Caco-2 (cell line): ENCODE results near the gene TNFRSF8. TPM values are rescaled to one million over a fixed set of nuclear protein-coding genes. Genes with fewer than 3 reads are reported as not detected.
"Not testable (repeated sequence)": the region's sequence is repeated elsewhere in the genome, so short reads cannot be mapped to it uniquely, and the experiment has no call there.

ENCODE experiments used
- BruUV-seq: library from RNA; stranded (reverse); fragments of 400-500 nt; replicated peaks from 2 replicates; lab custom pipeline; 2021; lab: Mats Ljungman, UMichigan
- CTCF ChIA-PET: fragments of 300-600 bp; sonication (Branson Sonifier 250); formaldehyde crosslinking; loops from one replicate; lab custom pipeline; 2022; ENCODE audit warnings: antibody characterized with exemption; lab: Charles Lee
- POLR2A ChIA-PET: fragments of 300-600 bp; sonication (Branson Sonifier 250); formaldehyde crosslinking; loops from one replicate; lab custom pipeline; 2022; ENCODE audit warnings: antibody characterized with exemption; lab: Charles Lee
- DNase-seq, 2 experiments: peaks; one replicate each; pipeline versions ENCODE4 v3.0.0 to v3.0.0-alpha.2; 2020 to 2022
- H3K27me3 ChIP-seq: replicated peaks from 2 replicates; pipeline ENCODE4 v1.6.0; 2011; ENCODE audit warnings: low read length; ENCODE audit not compliant: control insufficient read depth, insufficient read depth
- H3K36me3 ChIP-seq: 2 replicates; pipeline ENCODE4 v1.5.1; 2011; ENCODE audit warnings: low read length; ENCODE audit not compliant: control insufficient read depth, insufficient read depth
- H3K4me1 ChIP-seq: fragments of 250-450 bp; sonication (Bioruptor Pico); 2 replicates; pipeline ENCODE4 v1.5.1; 2020; ENCODE audit warnings: mild to moderate bottlenecking
- H3K4me3 ChIP-seq: 2 replicates; pipeline ENCODE4 v1.5.1; 2011; ENCODE audit warnings: low read depth, mild to moderate bottlenecking, control low read depth, low read length
- H3K9me3 ChIP-seq: fragments of 250-450 bp; sonication (Bioruptor Pico); 2 replicates; pipeline ENCODE4 v1.5.1; 2020; ENCODE audit warnings: mild to moderate bottlenecking, moderate library complexity
- H3K27ac Mint-ChIP-seq: one replicate; pipeline ENCODE4 v1.8.0; 2022; ENCODE audit warnings: mixed read lengths; ENCODE audit not compliant: unreplicated experiment
- H3K27me3 Mint-ChIP-seq: one replicate; pipeline ENCODE4 v1.8.0; 2022; ENCODE audit warnings: mixed read lengths; ENCODE audit not compliant: insufficient read depth, unreplicated experiment
- H3K36me3 Mint-ChIP-seq: one replicate; pipeline ENCODE4 v1.8.0; 2022; ENCODE audit warnings: mild to moderate bottlenecking, mixed read lengths; ENCODE audit not compliant: insufficient read depth, unreplicated experiment
- H3K4me1 Mint-ChIP-seq: one replicate; pipeline ENCODE4 v1.8.0; 2022; ENCODE audit warnings: low read depth, mixed read lengths; ENCODE audit not compliant: unreplicated experiment
- H3K4me3 Mint-ChIP-seq: one replicate; pipeline ENCODE4 v1.8.0; 2022; ENCODE audit warnings: mild to moderate bottlenecking, moderate library complexity, mixed read lengths; ENCODE audit not compliant: unreplicated experiment
- H3K9me3 Mint-ChIP-seq: one replicate; pipeline ENCODE4 v1.8.0; 2022; ENCODE audit warnings: mixed read lengths; ENCODE audit not compliant: unreplicated experiment
- CTCF ChIP-seq, 2 experiments: fragments of 200-600 bp in 1 of 2; IDR thresholded peaks; 1 replicate in 1 of 2; 2 replicates in 1 of 2; pipeline versions ENCODE4 v1.5.1 to v1.8.0; 2011 to 2022; ENCODE audit warnings: antibody characterized with exemption in 1 of 2, control low read depth in 1 of 2, inconsistent platforms in 1 of 2, low read depth in 1 of 2, low read length in 1 of 2, mild to moderate bottlenecking in 1 of 2, moderate library complexity in 1 of 2; ENCODE audit not compliant: insufficient read depth in 1 of 2, severe bottlenecking in 1 of 2, unreplicated experiment in 1 of 2
- intact Hi-C: fragments of 100-400 bp; cut with micrococcal nuclease; formaldehyde crosslinking; loops from one replicate; pipeline ENCODE4 v1.10.0; 2022; ENCODE audit not compliant: unreplicated experiment
- total RNA-seq: library from RNA; stranded (reverse); gene quantifications from 2 replicates; pipeline ENCODE4 v1.2.3, GENCODE V29; 2022

TNFRSF8 gene
- total RNA-seq, 1 experiment from 2014 or later: not detected

- H3K27ac Mint-ChIP-seq: no peak overlapping the region
- H3K27me3 Mint-ChIP-seq: no peaks in the 10 kb centered on the region
- no peak for TF ChIP-seq CTCF (IDR thresholded peaks at IDR 0.05; ENCODE audit: insufficient read depth in 1 of 2, low read depth in 1 of 2, low read length in 1 of 2, severe bottlenecking in 1 of 2, unreplicated experiment in 1 of 2)
- no peak for DNase-seq
- H3K9me3 Mint-ChIP-seq: no peaks in the 10 kb centered on the region
- Histone ChIP-seq H3K9me3 (no peaks in the 10 kb centered on the region), H3K4me1 (no peaks in the 10 kb centered on the region), H3K36me3 (no peaks in the 10 kb centered on the region), H3K4me3 (no peak overlapping the region), H3K27me3 (no peaks in the 10 kb centered on the region)
- H3K4me1 Mint-ChIP-seq: no peaks in the 10 kb centered on the region
- intact Hi-C loops: no loop called here
- no peaks in the 10 kb centered on the region for H3K36me3 Mint-ChIP-seq
- BruUV-seq: no TSS peak
- CTCF ChIA-PET: no interaction called here
- H3K4me3 Mint-ChIP-seq: no peak overlapping the region
- POLR2A ChIA-PET: no interaction called here
Measured at GRCh38 chr1:12040457-12041051, 22.5 kb upstream of the TNFRSF8 start.

DNA sequence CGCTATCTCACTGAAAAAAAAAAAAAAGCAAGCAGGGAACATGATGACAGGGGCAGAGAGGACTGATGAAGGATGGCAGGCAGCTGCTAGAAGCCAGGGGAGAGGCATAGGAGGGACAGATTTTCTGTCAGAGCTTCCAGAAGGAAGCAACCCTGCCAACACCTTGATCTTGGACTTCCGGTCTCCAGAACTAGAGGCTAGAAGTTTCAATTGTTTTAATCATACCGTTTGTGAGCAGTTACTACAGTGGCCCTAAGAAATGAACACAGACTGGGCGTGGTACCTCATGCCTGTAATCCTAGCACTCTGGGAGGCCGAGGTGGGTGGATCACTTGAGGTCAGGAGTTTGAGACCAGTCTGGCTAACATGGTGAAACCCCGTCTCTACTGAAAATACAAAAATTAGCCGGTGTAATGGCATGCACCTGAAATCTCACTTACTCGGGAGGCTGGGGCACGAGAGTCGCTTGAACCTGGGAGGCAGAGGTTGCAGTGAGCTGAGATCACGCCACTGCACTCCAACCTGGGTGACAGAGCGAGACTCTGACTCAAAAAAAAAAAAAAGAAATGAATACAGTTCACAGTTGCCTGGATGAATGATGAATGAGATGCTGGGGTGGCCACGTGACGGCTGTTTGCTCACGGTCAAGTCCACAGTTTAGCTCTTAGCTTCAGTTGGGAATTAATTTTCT is 18.8 kb upstream of the TNFRSF8 start:
- H3K36me3 ChIP-seq, H3K4me3 ChIP-seq, H3K27ac Mint-ChIP-seq, POLR2A ChIA-PET, DNase-seq, H3K9me3 Mint-ChIP-seq, H3K4me3 Mint-ChIP-seq, H3K27me3 ChIP-seq, H3K4me1 ChIP-seq, H3K36me3 Mint-ChIP-seq, intact Hi-C loops, BruUV-seq, CTCF ChIA-PET, H3K27me3 Mint-ChIP-seq, H3K4me1 Mint-ChIP-seq, H3K9me3 ChIP-seq: not testable (repeated sequence)

GRCh38 chr1:12046749-12047119 is 16.4 kb upstream of the TNFRSF8 start:
- Histone ChIP-seq H3K4me1 (peaks cover under 1% of the 10 kb centered on the region; the same call in 1 of the 2 replicates), H3K4me3 (no peak overlapping the region), H3K36me3 (no peaks in the 10 kb centered on the region), H3K9me3 (no peaks in the 10 kb centered on the region), H3K27me3 (no peaks in the 10 kb centered on the region)
- Mint-ChIP-seq H3K4me3 (no peak overlapping the region), H3K27ac (no peak overlapping the region), H3K4me1 (no peaks in the 10 kb centered on the region), H3K27me3 (no peaks in the 10 kb centered on the region), H3K9me3 (no peaks in the 10 kb centered on the region), H3K36me3 (no peaks in the 10 kb centered on the region)
- no TSS peak for BruUV-seq
- CTCF ChIA-PET: no interaction called here
- intact Hi-C loops: no loop called here
- no peak for TF ChIP-seq CTCF (IDR thresholded peaks at IDR 0.05; ENCODE audit: insufficient read depth in 1 of 2, low read depth in 1 of 2, low read length in 1 of 2, severe bottlenecking in 1 of 2, unreplicated experiment in 1 of 2)
- no peak for DNase-seq
- POLR2A ChIA-PET: no interaction called here
